K562 (cell line): Measurements from ENCODE around the gene SSH3. TPM values are rescaled to one million over a fixed set of nuclear protein-coding genes. Genes with fewer than 3 reads are reported as not detected.
A peak's percentile ranks its signal among the peaks of the same experiment; 100 is the strongest.

Experiments
- ARID2 ChIP-seq: fragments of 450-650 bp; IDR thresholded peaks from 2 replicates; pipeline ENCODE4 v1.6.1; 2017; ENCODE audit warnings: antibody characterized with exemption, mild to moderate bottlenecking
- ATF1 ChIP-seq, 2 experiments: fragments of 450-650 bp in 1 of 2; IDR thresholded peaks; 2 replicates each; pipeline ENCODE4 v1.6.1; 2016; ENCODE audit warnings: missing compliant biosample characterization in 1 of 2, missing genetic modification characterization in 1 of 2
- CAMTA2 ChIP-seq: fragments of 250-450 bp; sonication (Bioruptor Pico); conservative IDR thresholded peaks from 2 replicates; pipeline ENCODE4 v1.5.1; 2022
- CHD2 ChIP-seq: IDR thresholded peaks from 2 replicates; pipeline ENCODE4 v1.6.1; 2011; ENCODE audit warnings: low read depth, low read length
- CLOCK ChIP-seq: fragments of 250-450 bp; sonication (Bioruptor Pico); IDR thresholded peaks from 2 replicates; pipeline ENCODE4 v1.4.0; 2020; ENCODE audit warnings: mild to moderate bottlenecking, moderate library complexity, borderline replicate concordance
- EGR1 ChIP-seq: fragments of 450-650 bp; conservative IDR thresholded peaks from 2 replicates; pipeline ENCODE4 v1.6.1; 2017; ENCODE audit warnings: mild to moderate bottlenecking
- EP300 ChIP-seq: IDR thresholded peaks from 2 replicates; pipeline ENCODE4 v1.6.1; 2012; ENCODE audit warnings: low read length, improper control_type of control experiment
- FOXJ2 ChIP-seq: fragments of 200-800 bp; sonication (Bioruptor generic); IDR thresholded peaks from 2 replicates; pipeline ENCODE4 v1.6.1; 2016; ENCODE audit warnings: missing genetic modification characterization, missing compliant biosample characterization
- HCFC1 ChIP-seq: IDR thresholded peaks from 2 replicates; pipeline ENCODE4 v1.6.1; 2012; ENCODE audit warnings: low read depth, low read length, improper control_type of control experiment
- HMG20B ChIP-seq: fragments of 250-450 bp; sonication (Bioruptor Pico); IDR thresholded peaks from 2 replicates; pipeline ENCODE4 v1.5.0; 2021; ENCODE audit warnings: mild to moderate bottlenecking
- HMGN3 ChIP-seq: IDR thresholded peaks from 2 replicates; pipeline ENCODE4 v1.6.1; 2011; ENCODE audit warnings: borderline replicate concordance, low read depth, mild to moderate bottlenecking, mixed read lengths, low read length; ENCODE audit not compliant: insufficient read length; ENCODE audit errors: extremely low read depth
- HSF4 ChIP-seq: fragments of 250-450 bp; sonication (Bioruptor Pico); IDR thresholded peaks from 2 replicates; pipeline ENCODE4 v2.1.2; 2022; ENCODE audit warnings: mild to moderate bottlenecking, moderate library complexity, borderline replicate concordance
- IFI16 ChIP-seq: fragments of 250-450 bp; sonication (Bioruptor Pico); IDR thresholded peaks from 2 replicates; pipeline ENCODE4 v2.1.2; 2022; ENCODE audit warnings: mild to moderate bottlenecking, inconsistent platforms
- PCBP2 ChIP-seq: fragments of 200-400 bp; formaldehyde crosslinking; IDR thresholded peaks from 2 replicates; pipeline ENCODE4 v1.6.1; 2018; ENCODE audit warnings: low read length, low read depth, mild to moderate bottlenecking, moderate library complexity; ENCODE audit not compliant: poor library complexity, severe bottlenecking
- PHF20 ChIP-seq: fragments of 450-650 bp; IDR thresholded peaks from 2 replicates; pipeline ENCODE4 v1.6.1; 2018; ENCODE audit not compliant: partially characterized antibody
- POLR2A ChIP-seq: fragments of 450-650 bp; conservative IDR thresholded peaks from 2 replicates; pipeline ENCODE4 v1.6.1; 2016
- POLR2G ChIP-seq: fragments of 200-400 bp; formaldehyde crosslinking; IDR thresholded peaks from 2 replicates; pipeline ENCODE4 v1.6.1; 2017; ENCODE audit warnings: low read depth, mild to moderate bottlenecking, antibody characterized with exemption, low read length, moderate library complexity
- PRMT5 ChIP-seq: sonication (generic); formaldehyde crosslinking; IDR thresholded peaks from 2 replicates; pipeline ENCODE4 v1.5.0; 2020; ENCODE audit warnings: missing genetic modification reagents
- PTTG1 ChIP-seq: fragments of 450-650 bp; IDR thresholded peaks from 2 replicates; pipeline ENCODE4 v1.6.1; 2016; ENCODE audit warnings: low read depth, mild to moderate bottlenecking, missing genetic modification characterization, missing compliant biosample characterization
- RBM25 ChIP-seq: fragments of 200-400 bp; formaldehyde crosslinking; IDR thresholded peaks from 2 replicates; pipeline ENCODE4 v1.6.1; 2018; ENCODE audit warnings: low read length, low read depth, moderate library complexity; ENCODE audit not compliant: severe bottlenecking
- RHOXF2B ChIP-seq: fragments of 250-450 bp; sonication (Bioruptor Pico); conservative IDR thresholded peaks from 2 replicates; pipeline ENCODE4 v1.5.1; 2021
- SIRT6 ChIP-seq: IDR thresholded peaks from one replicate; pipeline ENCODE4 v1.6.1; 2012; ENCODE audit warnings: low read depth, mild to moderate bottlenecking, control low read depth, inconsistent platforms, low read length, moderate library complexity
- TEAD2 ChIP-seq: fragments of 450-650 bp; IDR thresholded peaks from 2 replicates; pipeline ENCODE4 v1.6.1; 2016; ENCODE audit warnings: missing genetic modification characterization, control low read depth, missing compliant biosample characterization
- TFE3 ChIP-seq: fragments of 450-650 bp; formaldehyde crosslinking; IDR thresholded peaks from 2 replicates; pipeline ENCODE4 v1.4.0; 2020; ENCODE audit warnings: mild to moderate bottlenecking, mixed read lengths
- XRCC3 ChIP-seq: fragments of 450-650 bp; IDR thresholded peaks from 2 replicates; pipeline ENCODE4 v1.6.1; 2017; ENCODE audit warnings: mild to moderate bottlenecking, moderate library complexity
- ZNF140 ChIP-seq: fragments of 250-450 bp; sonication (Bioruptor Pico); IDR thresholded peaks from 2 replicates; pipeline ENCODE4 v1.8.0; 2021; ENCODE audit warnings: moderate library complexity, mild to moderate bottlenecking, inconsistent platforms
- ZNF764 ChIP-seq: fragments of 250-450 bp; sonication (Bioruptor Pico); IDR thresholded peaks from 2 replicates; pipeline ENCODE4 v1.4.0; 2020; ENCODE audit warnings: low read depth, mild to moderate bottlenecking, moderate library complexity
- polyA plus RNA-seq, 8 experiments: library from polyadenylated mRNA; depleted of rRNA in 4 of 8; stranded (reverse) in 5 of 8; unstranded in 3 of 8; fragments of >200 nt; fragmentation: Nextera tagmentation in 2 of 8; fragmentation: Illumina TruSeq in 1 of 8; extraction: Ambion mirVana in 2 of 8; extraction: Trizol in 1 of 8; gene quantifications; 2 replicates each; pipeline versions ENCODE4 v1.2.1 to v1.2.3, GENCODE V29; 2011 to 2014; ENCODE audit warnings: inconsistent platforms in 1 of 8, missing spikeins in 1 of 8
- total RNA-seq, 7 experiments: library from RNA; depleted of rRNA in 6 of 7; stranded (reverse); fragments of >200 nt in 6 of 7; fragmentation: Illumina TruSeq in 2 of 7; extraction: Trizol in 2 of 7; gene quantifications; 2 replicates each; pipeline versions ENCODE4 v1.2.1 to v1.2.3, GENCODE V29; 2011 to 2021; ENCODE audit warnings: low replicate concordance in 1 of 7

The SSH3 gene
- total and polyA plus RNA-seq, 9 of the 15 experiments (the other 6 are each of a cell fraction or from before 2014, with no cell fraction given), result 0.07 to 1.0 (median 0.24) TPM; not detected in 3

GRCh38 chr11:67312187-67313021 is 9.1 kb downstream of the SSH3 start (continued):
- TF ChIP-seq CLOCK (CRISPR knock-in tag), result no peak
- peak; percentile 64 for TF ChIP-seq POLR2A
- no peak for TF ChIP-seq ZNF764 (CRISPR knock-in tag)
- no peak for TF ChIP-seq TEAD2 (tag)
- no peak for TF ChIP-seq TFE3 (CRISPR knock-in tag)
- no peak for TF ChIP-seq RHOXF2B
- no peak for TF ChIP-seq PCBP2
- TF ChIP-seq ATF1 (CRISPR knock-in tag; IDR thresholded peaks at IDR 0.05), result no peak
- TF ChIP-seq ATF1 (tag; IDR thresholded peaks at IDR 0.05), result peak; percentile 30; the same call in 1 of the 2 replicates
- 0 out of 2 replicates have a peak, but pooled peaks have one; percentile 18 for TF ChIP-seq CAMTA2
- TF ChIP-seq EGR1, result peak; percentile 96
- no peak for TF ChIP-seq ZNF140 (CRISPR knock-in tag)
- TF ChIP-seq IFI16 (CRISPR knock-in tag), result no peak
- no peak for TF ChIP-seq PTTG1
- TF ChIP-seq XRCC3, result no peak
- no peak for TF ChIP-seq HMGN3
- TF ChIP-seq SIRT6, result no peak
- TF ChIP-seq PHF20, result peak; percentile 3
- TF ChIP-seq POLR2G, result peak; percentile 61
- no peak for TF ChIP-seq RBM25
- TF ChIP-seq HMG20B (CRISPR knock-in tag), result no peak
- no peak for TF ChIP-seq PRMT5 (CRISPR knock-in tag)
- peak; percentile 60; the same call in 1 of the 2 replicates for TF ChIP-seq EP300
- TF ChIP-seq HCFC1, result no peak
- no peak for TF ChIP-seq HSF4 (CRISPR knock-in tag)
- no peak for TF ChIP-seq ARID2
- no peak for TF ChIP-seq CHD2
- no peak for TF ChIP-seq FOXJ2 (tag)
